Measurements from ENCODE around the gene ISLR2. TPM values are rescaled to one million over a fixed set of nuclear protein-coding genes. Genes with fewer than 3 reads are reported as not detected.

ISLR2 gene
- total and polyA plus RNA-seq, 2 donors (not counting 3 experiments of a cell fraction or from before 2014, with no cell fraction given), result not detected

DNA sequence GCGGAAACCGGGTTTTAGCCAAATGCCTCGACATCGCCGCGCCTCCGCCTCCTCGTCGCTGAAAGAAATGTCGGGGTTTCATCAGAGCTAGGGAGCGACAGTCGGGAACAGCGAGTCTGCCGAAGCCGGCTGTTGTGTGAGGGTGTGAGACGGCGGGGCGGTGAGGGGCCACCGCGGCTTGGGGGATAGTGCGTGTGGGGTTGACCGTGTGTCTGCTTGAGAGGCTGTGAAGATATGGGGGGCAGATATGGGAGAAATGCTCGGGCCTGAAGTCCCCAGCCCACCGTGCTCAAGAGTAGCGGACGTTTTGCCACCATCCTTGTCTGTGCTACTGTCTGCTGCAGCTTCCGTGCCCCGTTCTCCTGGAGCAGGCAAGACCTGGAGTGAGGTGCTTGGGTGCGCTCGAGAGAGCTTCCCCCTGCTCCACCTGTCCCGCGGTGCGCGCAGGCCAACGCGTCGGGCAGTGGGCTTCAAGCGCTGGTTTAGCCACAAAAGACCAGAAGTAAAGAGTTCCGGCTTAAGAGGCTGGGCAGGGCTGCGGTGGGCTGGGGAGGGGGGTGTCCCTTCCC lies 716 bp upstream of the ISLR2 start:
- Histone ChIP-seq H3K9me1 (replicated peaks; ENCODE audit: control insufficient read depth, extremely low read depth, insufficient read depth, low read length) (no peaks in the 10 kb centered on the region), H3K4me1 (ENCODE audit: control insufficient read depth, extremely low read depth, insufficient read depth, low read length) (peaks cover 4% of the 10 kb centered on the region), H3K9ac (replicated peaks; ENCODE audit: extremely low read depth, insufficient read depth, low read length) (no peak overlapping the region), H3K36me3 (ENCODE audit: control insufficient read depth in 2 of 2, extremely low read depth in 1 of 2, insufficient read depth in 2 of 2, low read length in 2 of 2) (no peaks in the 10 kb centered on the region), H3K4me2 (ENCODE audit: insufficient read depth, low read length) (no peak overlapping the region), H3K4me3 (replicated peaks in 1 of 3; ENCODE audit: insufficient read depth in 1 of 3, low read depth in 1 of 3, low read length in 3 of 3) (no peak overlapping the region), H3K79me2 (ENCODE audit: control insufficient read depth, insufficient read depth, low read length) (no peaks in the 10 kb centered on the region), H2AFZ (ENCODE audit: low read depth, low read length) (no peak overlapping the region), H3K27ac (ENCODE audit: insufficient read depth, low read depth, low read length) (no peak overlapping the region), H3K9me3 (replicated peaks; ENCODE audit: control insufficient read depth, insufficient read depth, low read length) (no peaks in the 10 kb centered on the region), H4K20me1 (replicated peaks; ENCODE audit: control insufficient read depth, extremely low read depth, insufficient read depth, low read length) (no peaks in the 10 kb centered on the region), H3K27me3 (ENCODE audit: control insufficient read depth in 2 of 2, insufficient read depth in 2 of 2, low read length in 2 of 2) (peaks cover 69 to 82% of the 10 kb centered on the region in 2 experiments)
- ChIA-PET CTCF (interaction anchor here (0.7 to 3.7 kb wide), 6 partner anchors 157 to 196 kb away, joined by 3 to 115 read pairs (median 23); no protein-coding TSS in a partner anchor), POLR2A (interaction anchor here (0.6 kb wide), 1 partner anchor 169 kb away, joined by 8 read pairs; no protein-coding TSS in a partner anchor)
- no peak for FAIRE-seq
- TF ChIP-seq GATA2 (IDR thresholded peaks at IDR 0.05; ENCODE audit: insufficient read depth, insufficient read length, low read depth, low read length) (no peak), MYC (IDR thresholded peaks at IDR 0.05; ENCODE audit: low read depth, low read length) (no peak), EZH2 (IDR thresholded peaks at IDR 0.05; ENCODE audit: borderline replicate concordance, low read depth, low read length, severe bottlenecking) (peak; percentile 98)
- intact Hi-C loops (cut with micrococcal nuclease) (loop anchor here (5.0 kb wide), 2 partner anchors 157 to 177 kb away; no protein-coding TSS in a partner anchor), dilution Hi-C loops (cut with MboI; ENCODE audit: extremely low pct_ligation_motif_present, low sequenced_read_pairs) (no loop called here)
- DNase-seq (ENCODE audit: low read depth, low spot score), result no peak
- BruUV-seq (replicated peaks), result no TSS peak

DNA sequence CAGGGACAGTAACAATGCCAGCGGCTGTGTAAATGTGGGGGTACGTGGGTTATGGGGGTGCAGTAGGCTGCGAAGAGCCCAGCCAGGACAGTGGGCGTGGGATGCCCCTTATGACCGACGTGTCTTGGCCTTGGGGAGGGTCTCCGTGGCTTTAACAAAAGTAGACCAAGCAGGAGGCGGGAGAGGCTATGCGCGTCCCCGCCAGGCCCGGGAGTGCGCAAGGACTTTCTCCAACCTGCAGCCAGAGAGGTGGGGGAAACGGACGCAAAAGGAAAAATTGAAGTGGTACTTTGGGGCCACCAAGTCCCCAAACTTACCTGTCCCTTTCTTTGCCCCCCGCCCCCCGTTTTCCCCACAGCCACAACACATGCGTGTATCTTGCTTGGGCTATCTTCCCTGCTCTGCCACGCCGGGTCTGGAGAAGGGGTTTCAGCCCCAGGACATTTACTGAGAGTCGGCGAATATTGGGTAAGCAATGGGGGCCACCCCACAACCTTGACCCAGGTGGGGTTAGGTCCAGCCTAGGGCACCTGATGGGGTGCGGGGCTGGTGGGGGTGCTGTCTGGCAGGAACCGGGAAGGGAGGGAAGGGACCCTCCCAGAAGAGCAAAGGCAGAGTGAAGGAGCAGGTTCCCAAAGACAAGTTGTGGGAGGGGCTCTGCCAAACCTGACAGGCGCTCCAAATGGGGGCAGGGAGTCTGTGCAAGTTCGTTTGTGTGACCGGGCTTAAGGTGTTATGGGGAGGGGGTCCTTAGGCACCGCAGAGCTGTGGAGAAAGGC lies 652 bp downstream of the ISLR2 start:
- ChIA-PET CTCF (interaction anchor here (1.3 to 3.7 kb wide), 4 partner anchors 177 to 189 kb away, joined by 8 to 115 read pairs (median 28); no protein-coding TSS in a partner anchor), POLR2A (no interaction called here)
- BruUV-seq (replicated peaks), result no TSS peak
- Histone ChIP-seq H4K20me1 (replicated peaks; ENCODE audit: control insufficient read depth, extremely low read depth, insufficient read depth, low read length) (no peaks in the 10 kb centered on the region), H3K79me2 (ENCODE audit: control insufficient read depth, insufficient read depth, low read length) (no peaks in the 10 kb centered on the region), H2AFZ (ENCODE audit: low read depth, low read length) (no peak overlapping the region), H3K27me3 (ENCODE audit: control insufficient read depth in 2 of 2, insufficient read depth in 2 of 2, low read length in 2 of 2) (peaks cover 77 to 85% of the 10 kb centered on the region in 2 experiments), H3K27ac (ENCODE audit: insufficient read depth, low read depth, low read length) (no peak overlapping the region), H3K9ac (replicated peaks; ENCODE audit: extremely low read depth, insufficient read depth, low read length) (no peak overlapping the region), H3K36me3 (ENCODE audit: control insufficient read depth in 2 of 2, extremely low read depth in 1 of 2, insufficient read depth in 2 of 2, low read length in 2 of 2) (no peaks in the 10 kb centered on the region), H3K4me3 (replicated peaks in 1 of 3; ENCODE audit: insufficient read depth in 1 of 3, low read depth in 1 of 3, low read length in 3 of 3) (no peak overlapping the region), H3K9me3 (replicated peaks; ENCODE audit: control insufficient read depth, insufficient read depth, low read length) (no peaks in the 10 kb centered on the region), H3K4me2 (ENCODE audit: insufficient read depth, low read length) (no peak overlapping the region), H3K9me1 (replicated peaks; ENCODE audit: control insufficient read depth, extremely low read depth, insufficient read depth, low read length) (no peaks in the 10 kb centered on the region), H3K4me1 (ENCODE audit: control insufficient read depth, extremely low read depth, insufficient read depth, low read length) (peaks cover 9% of the 10 kb centered on the region)
- TF ChIP-seq GATA2 (IDR thresholded peaks at IDR 0.05; ENCODE audit: insufficient read depth, insufficient read length, low read depth, low read length), result no peak
- no peak for TF ChIP-seq FOS (IDR thresholded peaks at IDR 0.05; ENCODE audit: borderline replicate concordance, insufficient read depth, low read length)
- no peak for TF ChIP-seq POLR2AphosphoS5 (IDR thresholded peaks at IDR 0.05; ENCODE audit: insufficient read depth, low read depth, low read length)
- TF ChIP-seq MYC (IDR thresholded peaks at IDR 0.05; ENCODE audit: low read depth, low read length), result no peak
- TF ChIP-seq JUN (IDR thresholded peaks at IDR 0.05; ENCODE audit: borderline replicate concordance, insufficient read depth, insufficient read length, low read depth), result no peak
- intact Hi-C loops (cut with micrococcal nuclease) (loop anchor here (5.0 kb wide), 2 partner anchors 159 to 179 kb away; no protein-coding TSS in a partner anchor), dilution Hi-C loops (cut with MboI; ENCODE audit: extremely low pct_ligation_motif_present, low sequenced_read_pairs) (no loop called here)
- FAIRE-seq (no peak), DNase-seq (ENCODE audit: low read depth, low spot score) (no peak)
